HG02588 (cell line): Measurements from ENCODE around the gene RUSC2.
"Not testable (repeated sequence)": the region's sequence is repeated elsewhere in the genome, so short reads cannot be mapped to it uniquely, and the experiment has no call there.

Experiments used
- ATAC-seq: cut with Tn5 transposase; IDR thresholded peaks from one replicate; pipeline ENCODE4 v1.9.1; 2021; ENCODE audit warnings: mild to moderate bottlenecking, moderate library complexity; ENCODE audit not compliant: unreplicated experiment

Gene RUSC2

GRCh38 chr9:35489313-35490154, at the start of gene RUSC2:
RUSC2 (plus strand) TSS chr9:35490111; CDS start chr9:35546522, 56,411 bp downstream.
- ATAC-seq: no peak

DNA sequence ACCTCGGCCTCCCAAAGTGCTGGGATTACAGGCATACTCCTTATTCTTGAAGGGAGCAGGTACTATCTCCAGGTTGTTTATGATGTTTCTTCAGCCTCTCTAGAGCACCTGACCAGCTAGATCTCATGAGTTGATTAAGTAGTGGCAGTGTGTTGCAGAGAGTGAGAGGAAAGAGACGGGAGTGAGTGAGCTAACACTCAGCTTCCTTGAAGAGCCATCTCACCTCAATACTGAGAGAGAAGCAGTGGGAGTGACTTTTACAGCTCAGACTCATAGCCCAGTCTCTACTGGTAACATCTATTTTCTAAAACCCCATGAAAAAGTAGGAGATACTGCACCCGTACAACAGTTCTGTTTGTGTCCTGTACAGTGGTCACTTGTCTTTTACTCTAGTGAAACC, 43.9 kb upstream of the RUSC2 start:
- no peak for ATAC-seq

- no peak for ATAC-seq
Observed at GRCh38 chr9:35448496-35448895, 41.4 kb upstream of the RUSC2 start.

GRCh38 chr9:35452481-35452880, 37.4 kb upstream of the RUSC2 start:
- ATAC-seq: no peak

DNA sequence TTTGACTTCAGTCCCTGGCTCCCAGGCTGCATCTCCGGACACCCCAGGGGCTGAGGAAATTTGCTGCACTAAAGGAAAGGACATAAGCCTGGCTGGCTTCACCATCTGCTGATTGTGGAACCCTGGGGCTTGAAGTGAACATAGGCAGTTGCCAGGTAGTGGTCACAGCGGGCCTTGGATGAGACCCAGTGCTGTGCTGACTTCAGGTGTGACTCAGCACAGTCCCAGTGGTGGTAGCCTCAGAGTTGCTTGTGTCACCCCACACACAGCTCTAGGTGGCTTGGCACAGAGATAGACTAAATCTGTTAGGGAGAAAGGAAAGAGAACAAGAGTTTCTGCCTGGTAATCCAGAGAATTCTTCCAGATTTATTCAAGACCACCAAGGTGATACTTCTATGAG, 36.1 kb upstream of the RUSC2 start:
- ATAC-seq: no peak

GRCh38 chr9:35464141-35465025, 25.5 kb upstream of the RUSC2 start:
- ATAC-seq: no peak

GRCh38 chr9:35470340-35470739, 19.6 kb upstream of the RUSC2 start:
- ATAC-seq: no peak

DNA sequence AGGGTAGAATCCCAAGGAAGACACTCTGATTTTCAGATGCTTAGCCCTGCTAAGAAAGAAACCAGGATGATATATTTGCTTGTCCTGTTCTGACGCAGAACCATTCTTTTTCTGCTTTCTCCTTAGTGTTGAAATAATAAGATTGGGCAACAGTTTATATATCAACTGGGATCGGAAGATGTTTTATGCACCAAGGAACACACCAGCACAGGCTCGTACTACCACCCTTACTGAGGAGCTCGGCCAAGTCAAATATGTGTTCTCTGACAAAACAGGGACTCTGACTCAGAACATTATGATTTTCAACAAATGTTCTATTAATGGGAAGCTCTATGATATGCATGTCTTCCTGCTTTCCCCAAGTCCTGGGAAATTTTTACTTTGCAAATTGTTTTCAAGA, 19.0 kb upstream of the RUSC2 start:
- no peak for ATAC-seq

DNA sequence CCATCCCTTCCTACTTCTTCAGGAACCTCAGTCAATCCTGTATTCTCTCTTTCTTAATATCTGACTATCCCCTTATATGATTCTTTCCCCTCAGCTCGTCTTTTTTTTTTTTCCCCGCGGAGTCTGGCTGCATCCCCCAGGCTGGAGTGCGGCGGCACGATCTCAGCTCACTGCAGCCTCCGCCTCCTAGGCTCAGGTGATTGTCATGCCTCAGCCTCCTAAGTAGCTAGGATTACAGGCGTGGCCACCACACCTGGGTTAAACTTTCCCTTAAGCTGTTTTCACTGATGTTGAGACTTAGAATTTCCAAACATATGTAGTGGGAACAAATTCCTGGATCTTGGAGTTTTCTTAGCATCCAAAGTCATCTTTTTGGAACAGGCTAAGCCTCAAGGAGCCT, 13.3 kb upstream of the RUSC2 start:
- ATAC-seq: no peak

DNA sequence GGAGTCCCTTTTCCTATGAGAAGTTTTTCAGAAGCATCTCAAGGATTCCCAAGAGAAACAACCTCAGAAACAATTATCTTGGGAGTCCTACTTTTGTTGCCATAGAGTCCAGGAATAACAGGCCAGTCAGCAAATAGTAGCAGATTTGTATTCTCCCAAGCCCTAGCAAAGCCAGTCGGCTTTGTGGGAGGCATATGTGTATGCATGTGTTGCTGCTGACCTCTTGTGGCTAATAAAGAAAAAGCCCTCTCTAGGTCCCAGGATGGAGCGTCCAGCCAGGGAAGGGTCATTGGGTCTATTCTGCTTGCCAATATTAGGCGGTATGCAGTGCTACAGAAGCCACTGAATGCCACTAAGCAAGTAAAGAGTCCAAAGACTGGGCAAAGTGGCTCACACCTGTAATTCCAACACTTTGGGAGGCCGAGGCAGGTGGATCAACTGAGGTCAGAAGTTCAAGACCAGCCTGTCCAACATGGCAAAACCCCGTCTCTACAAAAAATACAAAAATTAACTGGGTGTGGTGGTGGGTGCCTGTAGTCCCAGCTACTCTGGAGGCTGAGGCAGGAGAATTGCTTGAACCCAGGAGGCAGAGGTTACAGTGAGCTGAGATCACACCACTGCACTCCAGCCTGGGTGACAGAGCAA, 12.6 kb upstream of the RUSC2 start:
- not testable (repeated sequence) for ATAC-seq

DNA sequence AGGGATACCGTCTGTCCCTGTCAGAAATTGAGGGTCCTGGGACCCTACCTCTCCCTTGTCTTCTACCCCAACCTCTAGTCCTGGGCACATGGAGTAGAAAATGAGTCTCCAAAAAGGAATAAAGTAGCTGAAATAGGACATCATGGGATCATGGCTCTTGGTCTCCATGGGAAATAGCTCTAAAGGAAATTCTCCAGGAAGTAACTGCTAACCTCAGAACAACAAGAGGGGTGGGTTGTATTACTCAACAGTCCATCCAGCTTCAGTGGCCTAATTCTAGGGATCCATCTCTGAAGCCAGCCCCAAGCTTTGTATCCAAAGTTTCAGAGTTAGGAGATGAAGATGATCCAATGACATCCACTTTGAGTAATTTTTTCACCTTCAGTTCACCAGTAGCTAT, 11.0 kb upstream of the RUSC2 start:
- no peak for ATAC-seq

- no peak for ATAC-seq
Observed at GRCh38 chr9:35481347-35481975, 8.4 kb upstream of the RUSC2 start.

GRCh38 chr9:35482071-35482470, 7.8 kb upstream of the RUSC2 start:
- no peak for ATAC-seq

DNA sequence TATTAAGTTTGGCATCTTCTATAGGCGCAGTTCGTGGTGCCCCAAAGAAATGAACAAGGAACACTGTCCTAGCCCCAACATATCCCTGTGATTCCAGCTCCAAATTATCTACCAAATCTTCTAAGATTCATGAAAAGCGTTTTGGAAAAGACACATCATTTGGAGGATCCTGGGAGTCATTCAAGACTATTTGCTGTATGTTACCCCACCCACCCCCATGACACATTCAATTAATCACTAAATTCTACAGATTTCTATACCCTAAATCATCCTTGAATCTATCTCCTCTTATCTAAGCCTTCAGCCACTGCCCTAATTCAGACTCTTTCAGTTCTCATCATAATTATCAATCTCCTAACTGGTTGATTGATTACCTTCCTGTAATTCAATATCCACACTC, 5.5 kb upstream of the RUSC2 start:
- ATAC-seq: no peak

DNA sequence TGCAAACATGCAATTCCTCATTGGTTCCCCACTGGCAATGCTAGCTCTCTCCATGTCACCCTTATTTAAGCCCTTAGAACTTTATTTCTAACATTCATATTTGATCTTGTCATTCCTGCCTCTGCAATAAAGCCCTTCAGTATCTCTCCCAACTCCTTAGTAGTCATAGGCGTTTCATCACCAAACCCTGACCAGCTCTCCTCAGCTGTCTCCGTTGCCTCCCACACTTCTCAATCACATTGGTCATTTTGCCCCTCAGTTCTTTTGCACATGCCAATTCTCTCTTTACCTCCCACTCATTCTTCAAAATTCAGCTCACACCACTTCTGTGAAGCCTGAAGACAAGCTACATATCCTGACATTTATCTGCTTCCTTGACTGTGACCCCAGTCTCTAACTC, 2.8 kb upstream of the RUSC2 start:
- no peak for ATAC-seq

GRCh38 chr9:35488021-35488420, 1.9 kb upstream of the RUSC2 start:
- no peak for ATAC-seq

DNA sequence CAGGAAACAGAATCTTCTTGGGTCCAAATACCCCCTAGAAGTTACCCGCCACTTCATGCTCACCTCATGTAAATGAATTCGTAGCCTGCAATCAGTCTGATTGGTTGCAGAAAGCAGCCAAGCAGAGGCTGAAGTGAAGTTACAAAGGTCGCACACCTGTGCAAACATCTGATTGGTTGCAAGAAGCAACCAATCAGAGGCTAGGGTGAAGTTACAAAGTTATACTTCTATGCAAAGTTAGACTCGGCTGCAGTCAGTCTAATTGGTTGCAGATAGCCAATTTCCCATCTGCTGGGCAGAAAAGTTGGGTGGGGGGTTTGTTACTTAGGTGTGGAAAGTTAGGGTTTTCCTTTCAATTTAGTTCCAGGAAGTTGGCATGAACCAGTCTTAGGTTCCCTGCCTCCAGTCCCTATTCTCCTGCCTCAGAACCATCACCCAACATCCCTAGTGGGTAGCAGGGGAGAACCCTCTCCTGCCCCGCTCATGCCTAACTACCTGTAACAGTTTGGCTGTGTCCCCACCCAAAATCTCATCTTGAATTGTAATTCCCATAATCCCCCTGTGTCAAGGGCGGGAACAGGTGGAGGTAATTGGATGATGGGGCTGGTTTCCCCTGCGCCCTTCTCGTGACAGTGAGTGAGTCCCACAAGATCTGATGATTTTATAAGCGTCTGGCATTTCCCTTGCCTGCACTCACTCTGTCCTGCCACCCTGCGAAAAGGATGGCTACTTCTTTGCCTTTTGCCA, 1.2 kb upstream of the RUSC2 start:
- ATAC-seq: no peak

- no peak for ATAC-seq
Observed at GRCh38 chr9:35490155-35490909, 421 bp downstream of the RUSC2 start.

DNA sequence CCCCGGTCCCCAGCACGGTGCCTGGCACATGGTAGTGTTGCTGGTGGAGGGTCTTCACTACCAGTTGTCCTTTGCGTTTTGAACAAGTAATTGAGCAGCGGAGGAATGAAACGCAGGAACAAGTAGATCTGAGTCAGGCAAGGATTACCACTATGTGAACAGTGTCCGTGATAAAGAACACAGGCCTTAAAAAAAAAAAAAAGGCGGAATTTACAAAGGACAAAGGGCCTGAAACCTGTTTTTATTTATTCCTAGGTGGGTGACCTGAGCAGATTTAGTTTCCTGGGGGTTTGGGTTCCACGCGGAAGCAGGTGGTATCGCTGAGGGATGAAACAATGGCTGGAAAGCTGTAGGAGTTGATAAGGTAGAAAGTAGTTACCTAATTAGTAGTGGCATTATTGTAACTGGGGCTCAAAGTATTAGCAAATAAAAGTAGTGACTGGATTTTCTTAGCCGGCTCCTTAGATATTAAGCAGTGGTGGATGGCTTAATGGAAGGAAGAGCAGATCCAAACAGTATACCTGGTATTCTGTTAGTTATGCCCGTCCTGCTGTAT, 1.1 kb downstream of the RUSC2 start:
- no peak for ATAC-seq
